WI38 (cell line): ENCODE data around the gene WDR90.

Experiments used
- H3K4me3 ChIP-seq: 2 replicates; pipeline ENCODE4 v1.5.1; 2011; ENCODE audit warnings: low read depth, mild to moderate bottlenecking, control low read depth, low read length
- CTCF ChIP-seq: IDR thresholded peaks from 2 replicates; pipeline ENCODE4 v1.5.1; 2012; ENCODE audit warnings: low read depth, mild to moderate bottlenecking, control low read depth, low read length

WDR90 gene

GRCh38 chr16:683396-684070, 34.4 kb downstream of the WDR90 start:
- no peak for TF ChIP-seq CTCF
- peak overlapping the region; percentile 54 for H3K4me3 ChIP-seq

GRCh38 chr16:684071-684794, 35.1 kb downstream of the WDR90 start, which contains the start of gene JMJD8:
TSS of gene JMJD8 (minus strand) at chr16:684334. CDS start at chr16:684319, 15 bp downstream.
- TF ChIP-seq CTCF: no peak
- peak within 1 kb of the TSS; percentile 54 for H3K4me3 ChIP-seq

- TF ChIP-seq CTCF: no peak
- no peak overlapping the region for H3K4me3 ChIP-seq
These were observed 36.0 kb downstream of the WDR90 start for GRCh38 chr16:684961-685696.

- TF ChIP-seq CTCF: peak; percentile 29; the same call in 1 of the 2 replicates
- H3K4me3 ChIP-seq: no peak overlapping the region
These were observed 36.8 kb downstream of the WDR90 start for GRCh38 chr16:685967-686366.

GRCh38 chr16:686459-687260, 37.5 kb downstream of the WDR90 start:
- no peak overlapping the region for H3K4me3 ChIP-seq
- no peak for TF ChIP-seq CTCF

GRCh38 chr16:687499-687898, 38.3 kb downstream of the WDR90 start:
- H3K4me3 ChIP-seq: no peak overlapping the region
- no peak for TF ChIP-seq CTCF
